Measurements from ENCODE around the gene TMEM87B.

DNA sequence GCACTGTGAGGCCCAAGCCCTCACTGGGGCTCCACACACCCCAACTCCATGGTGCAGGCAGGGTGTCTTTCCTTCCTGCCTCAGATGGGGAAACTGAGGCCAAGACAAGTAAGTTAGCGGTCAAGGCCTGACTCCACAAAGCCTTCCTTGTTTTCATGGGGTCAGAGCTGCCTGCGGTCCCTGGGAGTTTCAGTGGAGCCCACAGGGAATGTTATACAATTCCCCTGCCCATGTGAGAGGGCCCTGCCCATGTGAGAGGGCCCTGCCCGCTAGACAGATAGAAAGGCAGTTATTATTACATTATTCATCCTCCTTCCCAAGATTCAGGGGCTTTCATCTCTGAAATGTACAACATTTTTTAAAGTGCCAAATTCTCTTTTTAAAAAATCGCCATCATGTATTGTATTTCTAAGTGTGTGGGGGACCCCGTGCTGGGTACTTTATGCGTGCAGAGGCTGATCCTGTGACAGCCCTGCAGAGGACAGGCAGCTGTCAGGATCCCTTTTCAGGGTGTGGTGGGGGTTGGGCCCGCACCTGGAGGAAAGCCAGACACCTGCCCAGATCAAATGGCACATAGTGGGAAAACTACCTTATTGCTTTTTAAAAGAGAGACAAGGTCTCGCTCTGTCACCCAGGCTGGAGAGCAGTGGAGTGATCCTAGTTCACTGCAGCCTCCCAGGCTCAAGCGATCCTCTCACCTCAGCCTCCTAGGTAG, 106.5 kb downstream of the TMEM87B start:
- TF ChIP-seq, protein P1, sequence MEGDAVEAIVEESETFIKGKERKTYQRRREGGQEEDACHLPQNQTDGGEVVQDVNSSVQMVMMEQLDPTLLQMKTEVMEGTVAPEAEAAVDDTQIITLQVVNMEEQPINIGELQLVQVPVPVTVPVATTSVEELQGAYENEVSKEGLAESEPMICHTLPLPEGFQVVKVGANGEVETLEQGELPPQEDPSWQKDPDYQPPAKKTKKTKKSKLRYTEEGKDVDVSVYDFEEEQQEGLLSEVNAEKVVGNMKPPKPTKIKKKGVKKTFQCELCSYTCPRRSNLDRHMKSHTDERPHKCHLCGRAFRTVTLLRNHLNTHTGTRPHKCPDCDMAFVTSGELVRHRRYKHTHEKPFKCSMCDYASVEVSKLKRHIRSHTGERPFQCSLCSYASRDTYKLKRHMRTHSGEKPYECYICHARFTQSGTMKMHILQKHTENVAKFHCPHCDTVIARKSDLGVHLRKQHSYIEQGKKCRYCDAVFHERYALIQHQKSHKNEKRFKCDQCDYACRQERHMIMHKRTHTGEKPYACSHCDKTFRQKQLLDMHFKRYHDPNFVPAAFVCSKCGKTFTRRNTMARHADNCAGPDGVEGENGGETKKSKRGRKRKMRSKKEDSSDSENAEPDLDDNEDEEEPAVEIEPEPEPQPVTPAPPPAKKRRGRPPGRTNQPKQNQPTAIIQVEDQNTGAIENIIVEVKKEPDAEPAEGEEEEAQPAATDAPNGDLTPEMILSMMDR (IDR thresholded peaks at IDR 0.05), result no peak
- TF ChIP-seq, protein P2, sequence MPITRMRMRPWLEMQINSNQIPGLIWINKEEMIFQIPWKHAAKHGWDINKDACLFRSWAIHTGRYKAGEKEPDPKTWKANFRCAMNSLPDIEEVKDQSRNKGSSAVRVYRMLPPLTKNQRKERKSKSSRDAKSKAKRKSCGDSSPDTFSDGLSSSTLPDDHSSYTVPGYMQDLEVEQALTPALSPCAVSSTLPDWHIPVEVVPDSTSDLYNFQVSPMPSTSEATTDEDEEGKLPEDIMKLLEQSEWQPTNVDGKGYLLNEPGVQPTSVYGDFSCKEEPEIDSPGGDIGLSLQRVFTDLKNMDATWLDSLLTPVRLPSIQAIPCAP (CRISPR knock-in tag; IDR thresholded peaks at IDR 0.05), result no peak
- no peak for TF ChIP-seq SP1 (CRISPR knock-in tag; conservative IDR thresholded peaks at IDR 0.05)
- TF ChIP-seq, protein P3, sequence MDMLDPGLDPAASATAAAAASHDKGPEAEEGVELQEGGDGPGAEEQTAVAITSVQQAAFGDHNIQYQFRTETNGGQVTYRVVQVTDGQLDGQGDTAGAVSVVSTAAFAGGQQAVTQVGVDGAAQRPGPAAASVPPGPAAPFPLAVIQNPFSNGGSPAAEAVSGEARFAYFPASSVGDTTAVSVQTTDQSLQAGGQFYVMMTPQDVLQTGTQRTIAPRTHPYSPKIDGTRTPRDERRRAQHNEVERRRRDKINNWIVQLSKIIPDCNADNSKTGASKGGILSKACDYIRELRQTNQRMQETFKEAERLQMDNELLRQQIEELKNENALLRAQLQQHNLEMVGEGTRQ (CRISPR knock-in tag; IDR thresholded peaks at IDR 0.05), result no peak
- no peak for TF ChIP-seq CREM (CRISPR knock-in tag; IDR thresholded peaks at IDR 0.05)
- TF ChIP-seq, protein P4, sequence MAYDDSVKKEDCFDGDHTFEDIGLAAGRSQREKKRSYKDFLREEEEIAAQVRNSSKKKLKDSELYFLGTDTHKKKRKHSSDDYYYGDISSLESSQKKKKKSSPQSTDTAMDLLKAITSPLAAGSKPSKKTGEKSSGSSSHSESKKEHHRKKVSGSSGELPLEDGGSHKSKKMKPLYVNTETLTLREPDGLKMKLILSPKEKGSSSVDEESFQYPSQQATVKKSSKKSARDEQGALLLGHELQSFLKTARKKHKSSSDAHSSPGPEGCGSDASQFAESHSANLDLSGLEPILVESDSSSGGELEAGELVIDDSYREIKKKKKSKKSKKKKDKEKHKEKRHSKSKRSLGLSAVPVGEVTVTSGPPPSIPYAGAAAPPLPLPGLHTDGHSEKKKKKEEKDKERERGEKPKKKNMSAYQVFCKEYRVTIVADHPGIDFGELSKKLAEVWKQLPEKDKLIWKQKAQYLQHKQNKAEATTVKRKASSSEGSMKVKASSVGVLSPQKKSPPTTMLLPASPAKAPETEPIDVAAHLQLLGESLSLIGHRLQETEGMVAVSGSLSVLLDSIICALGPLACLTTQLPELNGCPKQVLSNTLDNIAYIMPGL (CRISPR knock-in tag; IDR thresholded peaks at IDR 0.05), result no peak
- no peak for TF ChIP-seq TCF7 (CRISPR knock-in tag; IDR thresholded peaks at IDR 0.05; ENCODE audit: low read depth)
